Type B pancreatic cell (in vitro differentiated cells): ENCODE results near the gene PRPF40B. TPM values are rescaled to one million over a fixed set of nuclear protein-coding genes. Genes with fewer than 3 reads are reported as not detected.

ENCODE experiments used
- DNase-seq: peaks from one replicate; pipeline ENCODE4 v3.0.0; 2021; ENCODE audit warnings: mixed read lengths; ENCODE audit not compliant: unreplicated experiment; ENCODE audit errors: extremely low spot score
- H3K27ac Mint-ChIP-seq: 2 replicates; pipeline ENCODE4 v1.8.0; 2021; ENCODE audit warnings: mild to moderate bottlenecking, mixed read lengths
- H3K27me3 Mint-ChIP-seq: 2 replicates; pipeline ENCODE4 v1.8.0; 2021; ENCODE audit warnings: mixed read lengths
- H3K36me3 Mint-ChIP-seq: 2 replicates; pipeline ENCODE4 v1.8.0; 2021; ENCODE audit warnings: mixed read lengths
- H3K4me1 Mint-ChIP-seq: one replicate; pipeline ENCODE4 v1.8.0; 2021; ENCODE audit warnings: mixed read lengths; ENCODE audit not compliant: unreplicated experiment
- H3K4me3 Mint-ChIP-seq: 2 replicates; pipeline ENCODE4 v1.8.0; 2021; ENCODE audit warnings: mild to moderate bottlenecking, mixed read lengths
- H3K9me3 Mint-ChIP-seq: 2 replicates; pipeline ENCODE4 v1.8.0; 2021; ENCODE audit warnings: mixed read lengths
- CTCF ChIP-seq: fragments of 200-600 bp; sonication (generic); conservative IDR thresholded peaks from 2 replicates; pipeline ENCODE4 v1.5.0; 2021; ENCODE audit warnings: antibody characterized with exemption, mild to moderate bottlenecking
- total RNA-seq: library from RNA; stranded (reverse); gene quantifications from 2 replicates; pipeline ENCODE4 v1.2.1, GENCODE V29; 2021; ENCODE audit warnings: low replicate concordance

Gene PRPF40B
- total RNA-seq, 1 donor from 2014 or later = 35.4 TPM

GRCh38 chr12:49675137-49675536 is 51.8 kb downstream of the PRPF40B start:
- H3K27ac Mint-ChIP-seq = no peak overlapping the region

GRCh38 chr12:49678711-49679110 is 55.4 kb downstream of the PRPF40B start:
- Mint-ChIP-seq H3K27ac (no peak overlapping the region), H3K36me3 (no peaks in the 10 kb centered on the region), H3K9me3 (no peaks in the 10 kb centered on the region), H3K27me3 (no peaks in the 10 kb centered on the region), H3K4me1 (peaks cover 27% of the 10 kb centered on the region), H3K4me3 (no peak overlapping the region)
- no peak for DNase-seq
- no peak for TF ChIP-seq CTCF

More at GRCh38 chr12:49675137-49675536, 51.8 kb downstream of the PRPF40B start:
- Mint-ChIP-seq H3K9me3 (no peaks in the 10 kb centered on the region), H3K27me3 (no peaks in the 10 kb centered on the region), H3K4me3 (no peak overlapping the region), H3K36me3 (no peaks in the 10 kb centered on the region), H3K4me1 (peaks cover 33% of the 10 kb centered on the region)
- TF ChIP-seq CTCF = no peak
- DNase-seq = no peak

GRCh38 chr12:49680075-49680474 is 56.7 kb downstream of the PRPF40B start:
- H3K4me1 Mint-ChIP-seq = peaks cover 28% of the 10 kb centered on the region
- H3K4me3 Mint-ChIP-seq = no peak overlapping the region
- H3K36me3 Mint-ChIP-seq = no peaks in the 10 kb centered on the region
- no peak for TF ChIP-seq CTCF
- H3K9me3 Mint-ChIP-seq = no peaks in the 10 kb centered on the region
- no peak overlapping the region for H3K27ac Mint-ChIP-seq
- no peaks in the 10 kb centered on the region for H3K27me3 Mint-ChIP-seq
- DNase-seq = no peak

GRCh38 chr12:49683599-49684309 is 60.4 kb downstream of the PRPF40B start:
- Mint-ChIP-seq H3K27ac (no peak overlapping the region), H3K36me3 (no peaks in the 10 kb centered on the region), H3K9me3 (no peaks in the 10 kb centered on the region), H3K4me3 (no peak overlapping the region), H3K27me3 (no peaks in the 10 kb centered on the region), H3K4me1 (peaks cover 18% of the 10 kb centered on the region)
- no peak for TF ChIP-seq CTCF
- no peak for DNase-seq

- Mint-ChIP-seq H3K4me3 (no peak overlapping the region), H3K27me3 (no peaks in the 10 kb centered on the region), H3K36me3 (no peaks in the 10 kb centered on the region), H3K4me1 (peaks cover 18% of the 10 kb centered on the region), H3K27ac (no peak overlapping the region), H3K9me3 (no peaks in the 10 kb centered on the region)
- no peak for DNase-seq
- no peak for TF ChIP-seq CTCF
These were observed 61.0 kb downstream of the PRPF40B start for GRCh38 chr12:49684310-49684854.
